ENCODE measurements around the gene TMSB4X. TPM values are rescaled to one million over a fixed set of nuclear protein-coding genes. Genes with fewer than 3 reads are reported as not detected.

Gene TMSB4X
- total RNA-seq, 1 experiment from 2014 or later, result 2,595 TPM

DNA sequence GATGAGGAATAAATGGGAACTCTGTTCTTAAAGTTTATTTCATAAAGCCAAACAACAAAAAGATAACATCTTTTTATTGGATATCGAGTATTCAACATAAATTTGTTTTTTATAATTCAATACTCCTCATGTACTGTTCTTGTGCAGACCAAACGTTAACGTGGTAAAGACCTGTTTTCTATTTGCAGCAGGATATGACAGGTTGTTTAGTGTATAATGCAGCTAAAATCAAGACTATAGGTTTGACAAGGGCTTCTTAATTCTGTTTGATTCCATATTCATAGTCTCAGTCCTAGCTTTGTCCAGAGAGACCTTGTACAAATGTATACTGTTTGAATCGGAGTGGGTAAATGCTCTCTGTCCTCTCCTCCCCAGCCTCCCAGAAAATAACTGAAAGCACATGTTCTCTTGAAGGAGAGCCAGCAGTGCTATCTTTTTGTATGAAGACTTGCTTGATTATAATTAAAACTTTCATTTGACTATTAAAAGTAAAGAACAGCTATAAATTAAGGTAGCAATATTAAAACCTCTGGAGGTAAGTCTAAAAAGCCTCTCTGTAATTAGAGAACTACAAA lies 17.7 kb downstream of the TMSB4X start:
- Mint-ChIP-seq H3K36me3 (no peaks in the 10 kb centered on the region), H3K27ac (no peak overlapping the region), H3K4me1 (peaks cover 11% of the 10 kb centered on the region; the same call in 1 of the 2 replicates), H3K4me3 (no peak overlapping the region), H3K9me3 (no peaks in the 10 kb centered on the region), H3K27me3 (ENCODE audit: low read depth) (no peaks in the 10 kb centered on the region)
- ChIA-PET CTCF (no interaction called here), POLR2A (no interaction called here)
- TF ChIP-seq NR2C2 (CRISPR knock-in tag; IDR thresholded peaks at IDR 0.05), result no peak
- TF ChIP-seq, protein P1, sequence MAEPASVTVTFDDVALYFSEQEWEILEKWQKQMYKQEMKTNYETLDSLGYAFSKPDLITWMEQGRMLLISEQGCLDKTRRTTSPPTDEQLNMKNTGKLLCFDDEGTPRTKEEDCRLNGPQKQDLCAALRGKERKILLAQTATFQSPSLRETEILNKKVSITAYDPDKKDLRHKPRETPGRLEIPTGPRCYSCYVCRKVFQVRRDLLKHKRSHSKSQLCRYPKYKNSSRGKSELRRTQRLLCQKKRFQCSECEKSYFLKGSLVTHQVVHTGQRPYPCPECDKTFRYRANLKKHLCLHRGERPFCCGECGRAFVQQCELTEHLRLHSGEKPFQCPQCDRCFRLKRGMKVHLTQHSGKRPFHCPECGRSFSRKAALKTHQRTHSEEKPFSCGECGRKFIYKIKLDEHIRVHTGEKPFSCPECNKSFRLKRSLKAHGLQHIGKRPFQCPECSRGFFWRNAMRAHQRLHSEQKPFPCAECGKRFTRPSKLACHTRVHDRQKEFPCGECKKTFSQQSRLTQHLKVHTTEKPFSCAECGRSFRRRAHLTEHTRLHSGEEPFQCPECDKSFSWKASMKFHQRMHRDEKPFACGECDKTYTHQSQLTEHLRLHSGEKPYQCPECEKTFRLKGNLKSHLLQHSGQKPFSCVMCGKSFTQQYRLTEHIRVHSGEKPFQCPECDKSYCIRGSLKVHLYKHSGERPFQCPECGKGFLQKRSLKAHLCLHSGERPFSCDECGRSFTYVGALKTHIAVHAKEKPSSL (CRISPR knock-in tag; conservative IDR thresholded peaks at IDR 0.05), result no peak
- no peak for TF ChIP-seq ESRRA (CRISPR knock-in tag; IDR thresholded peaks at IDR 0.05; ENCODE audit: borderline replicate concordance)
- no peak for TF ChIP-seq ELF4 (CRISPR knock-in tag; IDR thresholded peaks at IDR 0.05; ENCODE audit: low read depth)
- TF ChIP-seq, protein P2, sequence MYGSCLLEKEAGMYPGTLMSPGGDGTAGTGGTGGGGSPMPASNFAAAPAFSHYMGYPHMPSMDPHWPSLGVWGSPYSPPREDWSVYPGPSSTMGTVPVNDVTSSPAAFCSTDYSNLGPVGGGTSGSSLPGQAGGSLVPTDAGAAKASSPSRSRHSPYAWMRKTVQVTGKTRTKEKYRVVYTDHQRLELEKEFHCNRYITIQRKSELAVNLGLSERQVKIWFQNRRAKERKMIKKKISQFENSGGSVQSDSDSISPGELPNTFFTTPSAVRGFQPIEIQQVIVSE (CRISPR knock-in tag; IDR thresholded peaks at IDR 0.05; ENCODE audit: borderline replicate concordance), result no peak
- TF ChIP-seq FOXJ3 (CRISPR knock-in tag; IDR thresholded peaks at IDR 0.05; ENCODE audit: borderline replicate concordance), result no peak
- TF ChIP-seq, protein P3, sequence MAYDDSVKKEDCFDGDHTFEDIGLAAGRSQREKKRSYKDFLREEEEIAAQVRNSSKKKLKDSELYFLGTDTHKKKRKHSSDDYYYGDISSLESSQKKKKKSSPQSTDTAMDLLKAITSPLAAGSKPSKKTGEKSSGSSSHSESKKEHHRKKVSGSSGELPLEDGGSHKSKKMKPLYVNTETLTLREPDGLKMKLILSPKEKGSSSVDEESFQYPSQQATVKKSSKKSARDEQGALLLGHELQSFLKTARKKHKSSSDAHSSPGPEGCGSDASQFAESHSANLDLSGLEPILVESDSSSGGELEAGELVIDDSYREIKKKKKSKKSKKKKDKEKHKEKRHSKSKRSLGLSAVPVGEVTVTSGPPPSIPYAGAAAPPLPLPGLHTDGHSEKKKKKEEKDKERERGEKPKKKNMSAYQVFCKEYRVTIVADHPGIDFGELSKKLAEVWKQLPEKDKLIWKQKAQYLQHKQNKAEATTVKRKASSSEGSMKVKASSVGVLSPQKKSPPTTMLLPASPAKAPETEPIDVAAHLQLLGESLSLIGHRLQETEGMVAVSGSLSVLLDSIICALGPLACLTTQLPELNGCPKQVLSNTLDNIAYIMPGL (CRISPR knock-in tag; IDR thresholded peaks at IDR 0.05), result no peak
- TF ChIP-seq, protein P4, sequence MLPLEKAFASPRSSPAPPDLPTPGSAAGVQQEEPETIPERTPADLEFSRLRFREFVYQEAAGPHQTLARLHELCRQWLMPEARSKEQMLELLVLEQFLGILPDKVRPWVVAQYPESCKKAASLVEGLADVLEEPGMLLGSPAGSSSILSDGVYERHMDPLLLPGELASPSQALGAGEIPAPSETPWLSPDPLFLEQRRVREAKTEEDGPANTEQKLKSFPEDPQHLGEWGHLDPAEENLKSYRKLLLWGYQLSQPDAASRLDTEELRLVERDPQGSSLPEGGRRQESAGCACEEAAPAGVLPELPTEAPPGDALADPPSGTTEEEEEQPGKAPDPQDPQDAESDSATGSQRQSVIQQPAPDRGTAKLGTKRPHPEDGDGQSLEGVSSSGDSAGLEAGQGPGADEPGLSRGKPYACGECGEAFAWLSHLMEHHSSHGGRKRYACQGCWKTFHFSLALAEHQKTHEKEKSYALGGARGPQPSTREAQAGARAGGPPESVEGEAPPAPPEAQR (CRISPR knock-in tag; IDR thresholded peaks at IDR 0.05), result no peak
- TF ChIP-seq, protein P5, sequence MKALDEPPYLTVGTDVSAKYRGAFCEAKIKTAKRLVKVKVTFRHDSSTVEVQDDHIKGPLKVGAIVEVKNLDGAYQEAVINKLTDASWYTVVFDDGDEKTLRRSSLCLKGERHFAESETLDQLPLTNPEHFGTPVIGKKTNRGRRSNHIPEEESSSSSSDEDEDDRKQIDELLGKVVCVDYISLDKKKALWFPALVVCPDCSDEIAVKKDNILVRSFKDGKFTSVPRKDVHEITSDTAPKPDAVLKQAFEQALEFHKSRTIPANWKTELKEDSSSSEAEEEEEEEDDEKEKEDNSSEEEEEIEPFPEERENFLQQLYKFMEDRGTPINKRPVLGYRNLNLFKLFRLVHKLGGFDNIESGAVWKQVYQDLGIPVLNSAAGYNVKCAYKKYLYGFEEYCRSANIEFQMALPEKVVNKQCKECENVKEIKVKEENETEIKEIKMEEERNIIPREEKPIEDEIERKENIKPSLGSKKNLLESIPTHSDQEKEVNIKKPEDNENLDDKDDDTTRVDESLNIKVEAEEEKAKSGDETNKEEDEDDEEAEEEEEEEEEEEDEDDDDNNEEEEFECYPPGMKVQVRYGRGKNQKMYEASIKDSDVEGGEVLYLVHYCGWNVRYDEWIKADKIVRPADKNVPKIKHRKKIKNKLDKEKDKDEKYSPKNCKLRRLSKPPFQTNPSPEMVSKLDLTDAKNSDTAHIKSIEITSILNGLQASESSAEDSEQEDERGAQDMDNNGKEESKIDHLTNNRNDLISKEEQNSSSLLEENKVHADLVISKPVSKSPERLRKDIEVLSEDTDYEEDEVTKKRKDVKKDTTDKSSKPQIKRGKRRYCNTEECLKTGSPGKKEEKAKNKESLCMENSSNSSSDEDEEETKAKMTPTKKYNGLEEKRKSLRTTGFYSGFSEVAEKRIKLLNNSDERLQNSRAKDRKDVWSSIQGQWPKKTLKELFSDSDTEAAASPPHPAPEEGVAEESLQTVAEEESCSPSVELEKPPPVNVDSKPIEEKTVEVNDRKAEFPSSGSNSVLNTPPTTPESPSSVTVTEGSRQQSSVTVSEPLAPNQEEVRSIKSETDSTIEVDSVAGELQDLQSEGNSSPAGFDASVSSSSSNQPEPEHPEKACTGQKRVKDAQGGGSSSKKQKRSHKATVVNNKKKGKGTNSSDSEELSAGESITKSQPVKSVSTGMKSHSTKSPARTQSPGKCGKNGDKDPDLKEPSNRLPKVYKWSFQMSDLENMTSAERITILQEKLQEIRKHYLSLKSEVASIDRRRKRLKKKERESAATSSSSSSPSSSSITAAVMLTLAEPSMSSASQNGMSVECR (CRISPR knock-in tag; IDR thresholded peaks at IDR 0.05; ENCODE audit: borderline replicate concordance), result no peak
- no peak for TF ChIP-seq SMAD4 (CRISPR knock-in tag; IDR thresholded peaks at IDR 0.05)
- no peak for TF ChIP-seq MYBL2 (CRISPR knock-in tag; IDR thresholded peaks at IDR 0.05)
- no peak for TF ChIP-seq TEAD1 (CRISPR knock-in tag; IDR thresholded peaks at IDR 0.05)
- TF ChIP-seq, protein P6, sequence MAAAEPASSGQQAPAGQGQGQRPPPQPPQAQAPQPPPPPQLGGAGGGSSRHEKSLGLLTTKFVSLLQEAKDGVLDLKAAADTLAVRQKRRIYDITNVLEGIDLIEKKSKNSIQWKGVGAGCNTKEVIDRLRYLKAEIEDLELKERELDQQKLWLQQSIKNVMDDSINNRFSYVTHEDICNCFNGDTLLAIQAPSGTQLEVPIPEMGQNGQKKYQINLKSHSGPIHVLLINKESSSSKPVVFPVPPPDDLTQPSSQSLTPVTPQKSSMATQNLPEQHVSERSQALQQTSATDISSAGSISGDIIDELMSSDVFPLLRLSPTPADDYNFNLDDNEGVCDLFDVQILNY (CRISPR knock-in tag; IDR thresholded peaks at IDR 0.05), result no peak
- DNase-seq (ENCODE audit: low spot score), result no peak
- ATAC-seq, result no peak

DNA sequence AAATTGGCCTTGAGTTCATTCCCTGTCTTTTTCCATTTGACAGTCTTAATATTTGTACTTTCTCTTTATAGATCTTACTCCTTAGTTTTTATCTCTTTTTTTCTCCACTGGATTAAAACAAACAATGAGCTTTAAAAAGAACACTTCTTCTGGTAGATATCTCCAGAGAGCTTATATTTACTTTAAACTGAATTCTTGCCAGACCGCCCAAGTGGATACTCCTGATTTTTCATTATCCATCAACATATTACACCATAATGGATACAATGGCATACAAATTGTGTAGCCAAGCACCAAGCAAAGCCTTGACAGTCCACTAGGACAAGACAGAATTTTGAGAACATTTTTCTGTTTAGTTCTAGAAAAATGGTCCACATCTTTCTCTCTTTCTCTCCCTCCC lies 18.9 kb downstream of the TMSB4X start:
- H3K27ac Mint-ChIP-seq, result no peak overlapping the region
- CTCF ChIA-PET, result no interaction called here
- H3K4me3 Mint-ChIP-seq, result no peak overlapping the region
- ATAC-seq (no peak), DNase-seq (ENCODE audit: low spot score) (no peak)
- H3K9me3 Mint-ChIP-seq, result no peaks in the 10 kb centered on the region
- POLR2A ChIA-PET, result no interaction called here
- no peaks in the 10 kb centered on the region for H3K36me3 Mint-ChIP-seq
- H3K4me1 Mint-ChIP-seq, result peaks cover 18% of the 10 kb centered on the region
- H3K27me3 Mint-ChIP-seq (ENCODE audit: low read depth), result no peaks in the 10 kb centered on the region
- TF ChIP-seq NR3C1 (CRISPR knock-in tag; conservative IDR thresholded peaks at IDR 0.05; ENCODE audit: low read depth) (no peak), TEAD1 (CRISPR knock-in tag; IDR thresholded peaks at IDR 0.05) (no peak), RORB (CRISPR knock-in tag; IDR thresholded peaks at IDR 0.05) (no peak)
- TF ChIP-seq, protein P7, sequence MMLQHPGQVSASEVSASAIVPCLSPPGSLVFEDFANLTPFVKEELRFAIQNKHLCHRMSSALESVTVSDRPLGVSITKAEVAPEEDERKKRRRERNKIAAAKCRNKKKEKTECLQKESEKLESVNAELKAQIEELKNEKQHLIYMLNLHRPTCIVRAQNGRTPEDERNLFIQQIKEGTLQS (CRISPR knock-in tag; conservative IDR thresholded peaks at IDR 0.05), result no peak
- TF ChIP-seq, protein P6 (CRISPR knock-in tag; IDR thresholded peaks at IDR 0.05), result no peak
- TF ChIP-seq, protein P8, sequence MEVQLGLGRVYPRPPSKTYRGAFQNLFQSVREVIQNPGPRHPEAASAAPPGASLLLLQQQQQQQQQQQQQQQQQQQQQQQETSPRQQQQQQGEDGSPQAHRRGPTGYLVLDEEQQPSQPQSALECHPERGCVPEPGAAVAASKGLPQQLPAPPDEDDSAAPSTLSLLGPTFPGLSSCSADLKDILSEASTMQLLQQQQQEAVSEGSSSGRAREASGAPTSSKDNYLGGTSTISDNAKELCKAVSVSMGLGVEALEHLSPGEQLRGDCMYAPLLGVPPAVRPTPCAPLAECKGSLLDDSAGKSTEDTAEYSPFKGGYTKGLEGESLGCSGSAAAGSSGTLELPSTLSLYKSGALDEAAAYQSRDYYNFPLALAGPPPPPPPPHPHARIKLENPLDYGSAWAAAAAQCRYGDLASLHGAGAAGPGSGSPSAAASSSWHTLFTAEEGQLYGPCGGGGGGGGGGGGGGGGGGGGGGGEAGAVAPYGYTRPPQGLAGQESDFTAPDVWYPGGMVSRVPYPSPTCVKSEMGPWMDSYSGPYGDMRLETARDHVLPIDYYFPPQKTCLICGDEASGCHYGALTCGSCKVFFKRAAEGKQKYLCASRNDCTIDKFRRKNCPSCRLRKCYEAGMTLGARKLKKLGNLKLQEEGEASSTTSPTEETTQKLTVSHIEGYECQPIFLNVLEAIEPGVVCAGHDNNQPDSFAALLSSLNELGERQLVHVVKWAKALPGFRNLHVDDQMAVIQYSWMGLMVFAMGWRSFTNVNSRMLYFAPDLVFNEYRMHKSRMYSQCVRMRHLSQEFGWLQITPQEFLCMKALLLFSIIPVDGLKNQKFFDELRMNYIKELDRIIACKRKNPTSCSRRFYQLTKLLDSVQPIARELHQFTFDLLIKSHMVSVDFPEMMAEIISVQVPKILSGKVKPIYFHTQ (CRISPR knock-in tag; IDR thresholded peaks at IDR 0.05), result no peak
